ENCODE measurements around the gene KISS1.
"Not testable (repeated sequence)": the region's sequence is repeated elsewhere in the genome, so short reads cannot be mapped to it uniquely, and the experiment has no call there.

The KISS1 gene, protein sequence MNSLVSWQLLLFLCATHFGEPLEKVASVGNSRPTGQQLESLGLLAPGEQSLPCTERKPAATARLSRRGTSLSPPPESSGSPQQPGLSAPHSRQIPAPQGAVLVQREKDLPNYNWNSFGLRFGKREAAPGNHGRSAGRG

DNA sequence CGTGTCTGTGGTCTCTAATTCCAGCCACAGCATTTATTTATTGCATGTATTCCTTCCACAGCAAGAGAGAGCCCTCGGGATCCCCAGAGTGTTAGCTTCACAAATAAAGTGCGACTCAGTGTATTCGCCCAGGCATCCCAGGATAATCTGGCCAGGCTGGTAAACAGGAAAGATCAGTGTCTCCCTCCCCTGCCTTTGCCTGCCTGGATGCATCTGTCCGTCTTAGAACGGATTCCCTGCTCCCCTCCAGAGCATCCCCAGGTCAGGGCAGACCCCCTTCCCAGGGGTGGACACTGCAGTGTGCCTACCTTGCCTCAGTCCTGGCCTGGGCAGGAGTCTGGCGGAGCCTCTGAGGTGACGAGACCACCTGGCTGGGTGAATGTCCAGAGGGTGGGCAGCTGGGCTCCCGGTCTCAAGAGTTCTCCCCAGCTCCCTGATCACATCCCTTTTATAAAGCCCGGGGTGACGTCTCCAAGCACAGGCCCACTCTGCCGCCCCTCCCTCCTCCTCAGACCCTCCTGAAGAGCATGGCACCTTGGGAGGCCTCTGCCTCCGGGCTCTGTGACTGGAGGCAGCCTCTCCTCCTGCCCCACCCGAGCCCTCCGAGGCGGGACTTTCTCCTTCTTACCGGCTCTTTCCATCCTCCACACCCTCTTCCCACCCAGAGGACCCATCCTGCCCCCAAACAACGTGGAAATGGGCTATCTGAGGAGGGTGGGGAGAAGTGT is at the start of gene KISS1:
Gene KISS1 (minus strand): TSS at position 424 of the 728 bp plus-strand sequence. CDS start 3,615 bp downstream, outside the sequence.
- no peak for DNase-seq (ENCODE audit: low read depth)

DNA sequence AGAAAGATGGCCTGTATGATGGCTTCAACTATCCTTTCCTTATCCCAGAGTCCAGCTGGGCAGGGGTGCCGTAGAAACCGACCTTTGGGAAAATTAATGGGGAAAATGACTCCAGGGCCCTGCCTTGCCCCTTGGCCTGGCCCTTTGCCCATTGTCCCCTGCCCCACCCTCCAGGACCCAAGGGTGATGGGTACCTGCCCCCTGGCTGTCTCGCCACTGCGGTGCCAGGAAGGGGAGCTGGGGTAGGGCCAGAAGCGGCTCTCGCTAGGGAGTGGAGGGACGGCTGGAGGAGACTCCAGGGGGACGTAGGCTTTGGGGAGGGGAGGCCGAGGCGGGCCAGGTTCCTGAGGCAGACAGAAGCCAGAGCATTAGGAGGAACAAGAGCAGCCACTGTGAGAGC is 46.6 kb upstream of the KISS1 start:
- DNase-seq (ENCODE audit: low read depth): no peak

DNA sequence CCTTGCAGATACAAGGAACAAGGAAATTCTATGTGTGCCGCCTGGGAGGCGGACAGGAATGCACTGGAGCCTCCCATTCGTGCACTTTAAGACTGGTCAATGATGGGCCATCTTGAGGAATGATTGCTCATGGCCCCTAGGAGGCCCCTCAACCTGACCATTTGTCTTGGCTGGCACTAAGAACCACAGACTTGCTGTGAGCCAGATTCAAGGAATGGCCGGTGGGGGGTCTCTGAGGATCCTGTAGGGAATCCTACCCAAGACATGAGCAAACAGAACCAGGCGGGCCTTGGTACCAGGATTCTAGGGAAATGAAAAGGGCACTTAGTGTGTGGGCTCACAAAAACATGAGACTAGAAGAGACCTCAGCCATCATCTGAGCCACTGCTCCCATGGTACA is 45.6 kb upstream of the KISS1 start:
- no peak for DNase-seq (ENCODE audit: low read depth)

DNA sequence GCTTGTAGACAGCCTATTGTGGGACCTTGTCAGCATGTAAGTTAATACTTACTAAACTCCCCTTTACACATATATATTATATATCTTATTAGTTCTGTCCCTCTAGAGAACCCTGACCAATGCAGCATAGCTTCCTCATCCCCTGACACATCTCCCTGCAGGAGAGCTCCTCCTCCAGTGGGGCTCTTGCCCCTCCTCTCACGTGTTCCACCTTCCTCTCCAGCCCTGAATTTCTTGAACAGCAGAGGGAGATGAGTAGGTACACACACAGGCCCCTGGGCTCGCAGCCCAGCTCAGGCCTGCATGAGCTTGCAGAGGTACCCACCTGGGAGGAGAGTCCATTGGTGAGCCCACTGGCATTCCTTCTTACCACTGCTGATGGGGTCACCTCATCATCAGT is 44.8 kb upstream of the KISS1 start:
- DNase-seq (ENCODE audit: low read depth): no peak

DNA sequence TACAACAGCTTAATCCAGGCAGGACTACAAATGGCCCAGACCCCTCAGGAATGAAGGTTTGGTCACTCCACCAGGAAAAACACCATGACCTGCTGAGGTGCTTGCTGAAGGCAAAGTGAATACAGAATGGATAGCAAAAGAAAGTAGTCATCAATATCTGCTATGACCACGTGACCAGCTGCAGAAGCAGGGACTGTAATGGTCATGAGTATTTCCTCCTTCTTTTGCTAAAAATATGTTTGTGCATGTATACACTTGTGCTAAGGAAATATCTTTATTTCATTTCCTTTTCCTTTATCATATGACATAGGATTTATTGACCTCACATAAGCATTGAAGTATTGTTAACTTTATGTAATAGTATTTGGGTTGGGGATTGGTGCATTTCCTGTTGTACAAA is 43.9 kb upstream of the KISS1 start:
- no peak for DNase-seq (ENCODE audit: low read depth)

DNA sequence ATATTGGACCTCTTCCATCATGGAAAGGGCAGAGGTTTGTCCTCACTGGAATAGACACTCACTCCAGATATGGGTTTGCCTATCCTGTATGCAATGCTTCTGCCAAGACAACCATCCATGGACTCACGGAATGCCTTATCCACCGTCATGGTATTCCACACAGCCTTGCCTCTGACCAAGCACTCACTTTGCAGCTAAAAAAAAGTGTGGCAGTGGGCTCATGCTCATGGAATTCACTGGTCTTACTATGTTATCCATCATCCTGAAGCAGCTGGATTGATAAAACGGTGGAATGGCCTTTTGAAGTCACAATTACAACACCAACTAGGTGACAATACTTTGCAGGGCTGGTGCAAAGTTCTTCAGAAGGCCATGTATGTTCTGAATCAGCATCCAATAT is 43.1 kb upstream of the KISS1 start:
- not testable (repeated sequence) for DNase-seq (ENCODE audit: low read depth)

DNA sequence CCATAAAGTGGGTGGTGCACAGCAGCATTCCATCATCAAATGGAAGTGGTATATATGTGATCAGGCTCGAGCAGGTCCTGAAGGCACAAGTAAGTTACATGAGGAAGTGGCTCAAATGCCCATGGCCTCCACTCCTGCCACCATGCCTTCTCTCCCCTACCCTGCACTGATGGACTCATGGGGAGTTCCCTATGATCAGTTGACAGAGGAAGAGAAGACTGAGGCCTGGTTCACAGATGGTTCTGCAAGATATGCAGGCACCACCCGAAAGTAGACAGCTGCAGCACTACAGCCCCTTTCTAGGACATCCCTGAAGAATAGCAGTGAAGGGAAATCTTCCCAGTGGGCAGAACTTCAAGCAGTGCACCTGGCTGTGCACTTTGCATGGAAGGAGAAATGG is 42.2 kb upstream of the KISS1 start:
- not testable (repeated sequence) for DNase-seq (ENCODE audit: low read depth)

DNA sequence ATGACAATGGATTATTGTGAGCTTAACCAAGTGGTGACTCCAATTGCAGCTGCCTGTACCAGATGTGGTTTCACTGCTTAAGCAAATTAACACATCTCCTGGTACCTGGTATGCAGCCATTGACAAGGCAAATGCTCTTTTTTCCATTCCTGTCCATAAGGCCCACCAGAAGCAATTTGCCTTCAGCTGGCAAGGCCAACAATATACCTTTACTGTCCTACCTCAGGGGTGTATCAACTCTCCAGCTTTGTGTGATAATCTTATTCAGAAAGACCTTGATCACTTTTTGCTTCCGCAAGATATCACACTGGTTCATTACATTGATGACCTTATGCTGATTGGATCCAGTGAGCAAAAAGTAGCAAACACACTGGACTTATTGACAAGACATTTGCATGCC is 41.2 kb upstream of the KISS1 start:
- not testable (repeated sequence) for DNase-seq (ENCODE audit: low read depth)

DNA sequence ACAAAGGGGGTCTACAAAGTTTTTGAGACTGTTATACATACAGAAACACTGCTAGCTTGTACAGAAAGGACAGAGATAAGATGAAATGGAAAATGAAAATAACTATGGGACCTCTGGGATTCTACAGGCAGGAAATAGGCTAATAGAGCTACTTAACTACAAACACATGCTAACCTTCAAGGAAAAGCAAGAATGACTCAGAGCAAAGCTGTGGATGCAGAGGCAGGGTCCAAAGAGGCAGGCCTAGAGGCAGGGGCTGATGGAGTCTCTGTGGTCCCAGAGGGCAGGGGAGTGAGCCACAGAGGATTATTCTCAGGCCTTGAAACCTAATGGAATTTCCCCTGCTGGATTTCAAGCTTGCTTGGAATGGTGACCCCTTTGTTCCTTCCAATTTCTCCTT is 36.2 kb upstream of the KISS1 start:
- DNase-seq (ENCODE audit: low read depth): no peak

DNA sequence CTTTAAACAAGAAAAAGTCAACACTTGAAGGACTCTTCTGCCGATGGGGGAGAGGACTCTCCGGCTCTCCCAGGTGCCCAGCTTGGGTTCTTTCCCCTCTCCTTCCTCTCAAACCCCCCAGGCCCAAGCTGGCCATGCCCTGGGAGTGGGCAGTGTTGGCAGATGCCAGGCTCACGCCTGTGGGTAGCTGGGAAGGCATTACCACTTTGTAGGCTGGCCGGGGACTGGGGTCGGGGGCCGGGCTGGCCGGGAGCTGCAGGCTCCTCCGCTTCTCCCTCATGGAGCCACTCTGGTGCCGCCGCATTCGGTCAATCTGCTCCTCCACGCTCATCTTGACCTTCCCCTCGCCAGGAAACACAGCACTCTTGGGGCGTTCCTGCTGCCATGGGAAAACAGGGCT is 33.9 kb upstream of the KISS1 start:
- no peak for DNase-seq (ENCODE audit: low read depth)

DNA sequence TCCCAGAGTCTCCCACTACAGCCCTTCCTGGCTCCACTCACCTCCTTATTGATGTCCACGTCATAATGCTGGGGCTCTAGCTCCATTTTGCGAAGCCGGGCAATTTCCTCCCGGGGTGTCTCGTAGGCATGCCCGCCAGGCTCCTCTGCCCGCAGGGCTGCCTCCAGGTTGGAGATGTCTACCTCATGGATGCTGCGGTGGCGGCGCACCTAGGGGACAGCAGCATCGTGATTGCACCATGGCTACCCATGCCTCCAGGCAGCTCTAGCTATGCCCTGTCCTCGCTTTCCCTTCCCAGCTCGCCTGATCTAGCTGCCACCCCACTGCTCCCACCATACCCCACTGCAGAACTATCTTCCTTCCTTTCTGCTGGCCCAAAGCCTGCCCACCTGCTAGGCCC is 32.6 kb upstream of the KISS1 start:
- no peak for DNase-seq (ENCODE audit: low read depth)

DNA sequence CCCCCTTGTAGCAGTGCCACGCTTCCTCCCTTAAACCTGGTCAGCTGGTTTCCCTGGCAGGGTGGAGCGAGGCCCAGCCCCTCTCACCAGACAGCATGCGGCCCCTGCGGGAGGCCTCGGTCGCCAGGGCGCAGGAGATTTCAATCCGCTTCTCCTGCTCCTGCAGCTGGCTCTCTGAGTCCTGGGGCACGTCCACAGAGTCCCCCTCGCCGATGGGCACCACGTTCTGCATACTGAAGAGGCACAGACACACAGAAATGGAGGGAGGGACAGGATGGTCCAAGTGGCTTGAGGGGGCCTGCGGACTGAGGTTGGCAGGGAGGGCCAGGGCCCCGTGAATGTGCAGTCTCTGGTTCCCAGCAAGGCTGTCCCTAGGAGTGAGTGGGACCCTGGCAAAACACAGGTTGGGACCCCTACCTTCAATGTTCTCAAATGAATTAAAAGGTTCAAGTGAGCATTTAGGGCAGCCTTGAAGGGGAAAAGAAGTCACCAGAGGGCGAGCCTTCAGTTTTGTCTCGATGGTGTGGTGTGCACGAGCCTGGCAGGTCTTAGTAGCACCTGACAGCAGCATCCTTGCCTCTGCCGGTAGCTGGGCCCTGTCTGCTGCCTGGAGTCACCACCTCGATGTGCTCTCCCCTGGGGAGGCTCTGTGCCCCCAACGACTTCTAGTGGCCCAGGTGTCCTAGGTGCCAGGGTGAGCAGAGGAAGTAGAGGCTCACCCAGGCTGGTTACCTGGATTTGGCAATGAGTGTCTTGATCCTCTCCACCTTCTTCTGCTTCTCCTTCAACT is 31.9 kb upstream of the KISS1 start:
- DNase-seq (ENCODE audit: low read depth): no peak

DNA sequence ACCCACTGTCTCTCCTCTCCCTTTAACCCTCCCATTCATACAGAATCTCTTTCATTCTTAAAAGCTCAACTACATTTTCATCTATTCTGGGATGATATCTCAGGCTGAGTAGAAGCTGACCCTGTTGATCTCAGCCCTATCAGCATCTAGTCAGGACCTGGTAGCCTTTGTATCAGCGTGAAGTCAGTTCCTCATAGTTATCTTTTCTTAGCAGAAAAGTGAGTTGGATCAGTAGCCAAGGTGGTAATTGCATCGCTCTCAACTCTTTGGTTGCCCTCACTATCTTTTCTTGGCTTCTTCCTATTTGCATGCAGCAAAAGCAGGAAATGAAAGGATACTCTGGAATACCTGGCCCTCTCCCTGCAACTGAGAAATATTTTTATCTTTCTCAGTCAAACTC is 31.1 kb upstream of the KISS1 start:
- no peak for DNase-seq (ENCODE audit: low read depth)

DNA sequence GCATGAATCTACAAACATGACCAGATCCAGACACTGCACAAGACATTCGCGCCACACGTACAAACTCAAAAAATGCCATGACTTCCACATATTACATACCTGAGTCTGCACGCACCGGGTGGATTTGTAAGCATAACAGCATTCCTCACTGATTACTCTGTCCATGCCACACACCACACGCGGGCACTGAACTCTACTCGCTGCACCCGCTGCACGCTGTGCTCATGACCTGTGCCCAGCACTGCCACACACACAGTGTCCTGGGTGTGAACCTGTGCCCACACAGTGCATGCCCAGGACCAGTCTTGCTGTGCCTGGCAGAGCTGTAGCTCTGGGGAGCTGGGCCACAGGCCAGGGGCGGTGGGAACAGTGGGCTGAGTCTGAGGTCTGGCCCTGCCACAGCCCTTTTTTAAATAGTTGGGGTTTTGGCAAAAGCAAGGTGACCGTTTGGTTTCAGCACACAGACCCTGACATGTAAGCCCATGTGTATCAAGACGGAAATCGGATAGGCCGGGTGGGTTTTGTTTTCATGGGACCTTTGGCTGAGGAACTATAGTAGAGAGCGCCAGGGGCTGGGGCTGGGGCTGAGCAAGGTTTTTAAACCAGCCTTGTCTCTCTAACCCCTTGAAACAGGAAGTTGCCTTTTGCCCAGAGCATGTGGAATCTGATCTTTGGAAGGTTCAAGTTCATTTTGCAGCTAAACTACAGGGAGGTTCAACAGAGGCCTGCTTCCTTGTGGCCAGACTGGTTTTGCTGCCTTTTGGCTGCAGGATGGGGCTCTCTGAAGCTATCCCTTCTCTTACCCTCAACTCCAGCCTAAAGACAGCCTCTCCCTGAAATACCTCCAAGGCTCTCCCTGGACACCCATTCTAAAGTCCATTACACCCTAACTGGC is 29.8 kb upstream of the KISS1 start:
- DNase-seq (ENCODE audit: low read depth): no peak

DNA sequence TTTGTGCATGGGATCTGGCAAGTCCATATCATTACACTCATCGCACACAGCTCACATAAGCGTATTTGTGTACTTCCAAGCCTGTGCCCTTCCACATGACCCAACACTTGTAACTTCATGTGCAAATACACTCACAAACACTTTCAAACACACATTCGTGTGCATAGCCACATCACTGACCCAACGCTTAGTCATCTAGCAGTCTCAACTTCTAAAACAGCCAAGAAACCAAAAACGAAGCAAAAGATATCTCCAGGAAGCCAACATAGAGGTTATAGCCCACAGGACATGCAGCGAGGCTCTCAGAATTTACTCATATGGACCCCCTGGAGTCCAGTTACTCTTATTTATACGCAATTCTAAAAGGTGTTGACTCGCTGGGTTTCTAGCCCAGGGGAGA is 28.4 kb upstream of the KISS1 start:
- DNase-seq (ENCODE audit: low read depth): no peak

DNA sequence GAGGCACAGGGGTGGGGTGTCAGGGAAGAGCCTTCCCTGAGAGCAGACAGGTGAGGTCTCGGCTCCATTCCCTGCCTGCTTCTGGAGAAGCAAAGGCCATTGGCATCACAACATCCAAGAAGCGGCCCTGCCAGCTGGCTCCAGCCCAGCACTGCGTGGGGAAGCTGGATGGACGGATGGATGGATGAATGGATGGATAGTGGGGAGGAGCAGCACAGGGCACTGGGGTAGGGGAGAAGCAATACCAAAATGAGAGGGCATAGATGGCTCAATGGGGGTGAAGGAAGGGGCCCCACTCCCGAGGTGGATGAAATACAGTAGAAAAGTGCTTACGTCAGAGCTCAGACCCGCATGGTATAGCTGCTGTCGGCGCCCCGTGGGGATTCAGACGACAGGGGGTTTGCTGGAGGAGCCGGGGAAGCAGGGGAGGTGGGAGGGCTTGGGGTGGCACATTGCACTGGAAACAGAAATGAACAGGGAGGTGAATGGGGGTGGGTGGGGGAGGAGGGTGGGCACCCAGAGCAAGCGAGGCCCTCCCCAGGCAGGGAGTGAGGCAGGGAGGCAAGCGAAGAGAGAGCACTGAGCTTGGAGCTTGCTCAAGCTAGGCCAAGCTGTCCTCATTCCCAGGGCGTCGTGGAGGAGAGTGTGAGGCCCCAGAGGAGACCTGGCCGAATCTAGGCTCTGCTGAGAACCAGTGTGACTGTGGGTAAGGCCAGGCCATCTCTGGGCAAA is 27.0 kb upstream of the KISS1 start:
- DNase-seq (ENCODE audit: low read depth): no peak

DNA sequence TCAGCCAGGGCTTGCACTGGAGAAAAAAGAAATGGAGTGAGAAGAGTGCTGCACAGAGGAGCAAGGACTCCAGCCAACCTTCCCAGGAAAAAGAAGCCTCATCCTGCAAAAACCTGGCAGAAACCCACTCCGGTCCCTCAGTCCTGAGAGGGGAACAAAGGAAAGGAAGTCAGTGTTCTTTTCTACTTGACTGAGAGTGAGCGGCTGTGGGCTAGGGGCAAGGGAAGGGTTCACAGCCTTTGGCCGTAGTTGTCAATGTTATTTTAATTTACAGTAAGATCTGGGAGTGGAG is 26.4 kb upstream of the KISS1 start:
- no peak for DNase-seq (ENCODE audit: low read depth)

DNA sequence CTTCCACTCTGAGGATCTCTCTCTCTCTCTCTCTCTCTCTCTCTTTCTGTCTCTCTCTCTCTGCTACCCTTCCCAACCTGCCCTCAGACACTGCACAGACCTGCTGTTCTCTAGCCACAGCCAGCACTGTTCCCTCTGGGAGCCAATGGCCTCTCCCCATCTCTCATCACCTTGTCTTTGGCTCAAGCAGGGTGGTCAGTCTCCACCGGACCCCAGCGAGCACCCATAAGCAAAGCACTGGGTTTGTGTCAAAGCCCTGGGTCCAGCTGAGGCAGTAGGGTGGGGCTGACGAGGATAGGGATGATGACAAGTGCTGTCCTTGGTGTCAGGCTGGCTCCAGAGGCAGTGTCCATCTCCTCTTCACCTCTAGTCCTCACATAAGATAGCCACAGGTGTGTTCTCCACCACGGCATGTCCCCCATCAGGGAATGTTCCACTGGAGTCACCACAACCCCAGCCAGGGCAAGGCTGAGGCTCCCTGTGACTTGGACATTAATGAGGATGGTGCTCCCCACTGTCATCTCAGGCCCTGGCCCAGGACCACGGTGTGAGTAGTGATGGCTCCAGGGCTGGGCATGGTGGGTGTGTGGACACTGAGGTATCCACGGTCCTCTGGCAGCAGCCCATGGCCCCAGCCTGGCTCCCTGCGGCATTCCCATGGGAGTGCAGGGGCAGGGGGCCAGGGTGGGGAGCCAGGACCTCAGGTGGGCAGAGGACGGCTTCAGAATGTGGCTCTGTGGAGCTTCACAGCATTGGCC is 25.9 kb upstream of the KISS1 start:
- no peak for DNase-seq (ENCODE audit: low read depth)

DNA sequence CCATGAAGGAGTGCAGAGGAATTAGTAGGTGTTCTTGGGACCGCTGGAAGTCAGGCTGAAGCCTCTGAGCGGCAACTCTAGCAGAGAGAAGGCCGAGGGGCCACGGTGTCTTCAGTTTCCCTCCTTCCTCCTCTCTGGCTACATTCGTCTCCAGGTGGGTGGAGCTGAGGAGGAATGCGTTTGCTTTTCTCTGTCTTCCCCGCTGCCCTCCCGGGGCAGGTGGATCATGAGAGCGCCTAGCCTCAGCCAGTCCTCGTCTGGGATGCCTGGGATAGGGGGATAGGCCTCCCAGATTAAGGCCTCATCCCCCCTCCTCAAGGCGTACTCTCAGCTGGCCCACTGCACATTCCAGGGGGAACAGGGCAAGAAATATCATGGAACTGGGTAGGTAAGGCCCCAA is 25.0 kb upstream of the KISS1 start:
- DNase-seq (ENCODE audit: low read depth): no peak

DNA sequence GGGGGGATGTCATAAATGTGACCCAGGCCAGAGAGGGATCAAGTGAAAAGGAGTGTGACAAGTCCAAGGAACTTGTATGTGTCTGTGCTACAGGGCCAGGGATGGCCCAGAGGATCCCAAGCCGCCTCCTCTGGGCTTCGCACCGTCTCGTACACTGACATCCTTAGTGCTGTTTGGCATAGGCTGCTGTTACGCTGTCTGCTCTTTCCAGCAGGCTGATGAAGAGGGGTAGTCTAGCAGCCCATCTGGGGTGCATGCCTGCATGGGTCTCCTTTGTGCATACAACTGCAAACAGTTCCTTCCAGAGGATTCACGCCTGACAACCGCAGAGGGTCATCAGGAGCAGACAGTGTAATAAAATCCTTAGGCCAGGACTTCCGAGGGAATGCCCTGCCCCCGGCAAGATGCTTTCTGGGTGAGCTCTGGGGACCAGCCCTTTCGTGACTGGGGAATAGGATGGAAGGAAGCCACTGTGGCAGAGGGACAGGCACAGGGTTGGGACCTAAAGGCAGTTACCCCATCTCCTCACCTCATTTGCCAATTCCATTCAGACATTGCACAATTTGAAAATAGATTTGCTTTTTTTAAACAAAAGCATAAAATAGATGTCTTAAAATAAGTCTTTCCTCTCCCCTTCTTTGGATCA is 23.8 kb upstream of the KISS1 start:
- DNase-seq (ENCODE audit: low read depth): no peak

DNA sequence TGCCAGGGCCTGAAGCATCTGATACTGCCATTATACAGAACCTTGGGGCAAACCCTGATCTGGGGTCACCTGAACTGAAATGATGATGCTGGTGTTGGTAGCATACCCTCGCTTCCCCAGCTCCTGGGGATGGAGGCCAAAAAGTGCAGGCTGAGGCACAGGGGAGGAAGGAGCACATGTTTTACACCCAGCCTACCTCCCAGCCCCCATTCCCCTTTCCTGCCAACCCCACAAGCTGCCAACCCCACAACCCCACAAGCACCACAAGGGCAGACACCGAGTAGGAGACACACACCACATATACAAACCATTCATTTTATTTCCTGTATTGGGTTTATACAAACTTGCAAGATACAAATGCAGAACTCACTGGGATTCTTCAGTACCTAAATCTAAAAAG is 22.3 kb upstream of the KISS1 start:
- no peak for DNase-seq (ENCODE audit: low read depth)
